ENCODE results near the gene SGK1.
"Not testable (repeated sequence)": the region's sequence is repeated elsewhere in the genome, so short reads cannot be mapped to it uniquely, and the experiment has no call there.

The SGK1 gene

DNA sequence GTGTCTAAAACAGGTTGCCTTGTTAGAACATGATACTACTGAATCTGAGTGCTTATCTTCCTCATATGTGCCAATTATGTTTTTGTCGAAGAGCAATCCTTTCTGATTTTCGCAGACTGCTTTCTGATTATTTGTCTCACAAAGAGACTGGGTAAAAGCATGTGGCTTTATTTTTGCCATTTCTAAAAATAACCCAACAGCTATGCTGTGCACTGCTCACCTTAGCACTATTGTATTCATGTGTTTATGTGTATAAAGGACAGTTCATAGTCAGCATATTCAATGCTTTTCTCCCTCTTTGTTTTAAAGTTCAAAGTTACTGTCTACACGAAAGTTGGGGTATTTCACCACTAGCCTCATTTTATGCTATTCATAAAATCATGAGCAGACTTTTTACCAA lies 127.0 kb downstream of the SGK1 start:
- DNase-seq (ENCODE audit: low read depth in 2 of 2): no peak

- no peak for DNase-seq (ENCODE audit: low read depth in 2 of 2)
Measured at GRCh38 chr6:134187751-134188150, 130.2 kb downstream of the SGK1 start.

GRCh38 chr6:134187154-134187553 lies 130.8 kb downstream of the SGK1 start:
- DNase-seq (ENCODE audit: low read depth in 2 of 2): no peak

GRCh38 chr6:134186355-134186754 lies 131.6 kb downstream of the SGK1 start:
- DNase-seq (ENCODE audit: low read depth in 2 of 2): no peak

DNA sequence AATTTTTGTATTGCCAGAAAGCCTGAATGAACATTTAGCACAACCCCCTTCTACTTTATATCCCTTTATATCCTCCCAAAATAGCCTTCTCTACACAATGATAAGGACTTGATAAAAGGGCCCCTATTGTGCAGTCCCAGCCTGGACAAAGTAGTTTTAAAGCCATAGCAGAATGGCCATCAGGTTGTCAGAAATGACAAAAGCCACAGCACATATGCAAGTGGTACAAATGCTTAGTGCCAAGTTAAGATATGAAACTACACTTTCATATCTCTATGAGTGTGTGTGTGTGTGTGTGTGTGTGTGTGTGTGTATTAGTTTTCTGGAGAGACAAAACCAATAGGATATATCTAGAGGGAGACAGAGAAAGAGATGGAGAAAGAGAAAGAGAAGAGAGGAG lies 132.6 kb downstream of the SGK1 start:
- DNase-seq (ENCODE audit: low read depth in 2 of 2): no peak

- no peak for DNase-seq (ENCODE audit: low read depth in 2 of 2)
Measured at GRCh38 chr6:134183844-134184243, 134.1 kb downstream of the SGK1 start.

DNA sequence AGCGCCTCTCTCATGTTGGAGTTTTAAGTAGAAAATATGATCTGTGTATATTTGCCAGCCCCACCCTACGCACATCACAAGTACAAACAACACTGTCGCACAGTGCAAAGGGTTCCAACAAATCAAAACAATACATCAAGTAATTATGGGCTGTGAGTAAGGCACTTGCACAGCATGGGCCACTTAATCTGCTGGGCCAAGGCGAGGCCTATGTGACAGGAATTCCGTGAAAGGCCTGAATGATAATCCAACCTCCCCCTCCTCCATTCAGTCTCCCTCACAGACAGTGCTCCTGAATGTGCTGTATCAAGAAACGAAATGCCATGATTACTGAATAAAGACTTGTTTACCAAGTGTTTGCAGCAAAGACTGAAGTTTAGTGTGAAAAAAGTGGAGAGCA lies 135.4 kb downstream of the SGK1 start:
- DNase-seq (ENCODE audit: low read depth in 2 of 2): no peak

- not testable (repeated sequence) for DNase-seq (ENCODE audit: low read depth in 2 of 2)
Measured at GRCh38 chr6:134181726-134182125, 136.2 kb downstream of the SGK1 start.

DNA sequence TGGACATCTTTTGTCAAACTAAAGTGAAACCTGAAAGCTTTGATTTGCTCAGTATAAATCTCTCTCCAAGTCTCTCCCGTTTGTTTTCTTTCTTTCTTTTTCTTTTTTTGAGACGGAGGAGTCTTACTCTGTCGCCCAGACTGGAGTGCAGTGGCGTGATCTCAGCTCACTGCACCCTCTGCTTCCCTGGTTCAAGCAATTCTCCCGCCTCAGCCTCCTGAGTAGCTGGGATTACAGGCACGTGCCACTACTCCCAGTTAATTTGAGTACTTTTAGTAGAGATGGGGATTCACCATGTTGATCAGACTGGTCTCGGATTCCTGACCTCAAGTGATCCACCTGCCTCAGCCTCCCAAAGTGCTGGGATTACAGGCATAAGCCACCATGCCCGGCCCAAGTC lies 136.7 kb downstream of the SGK1 start:
- not testable (repeated sequence) for DNase-seq (ENCODE audit: low read depth in 2 of 2)

- DNase-seq (ENCODE audit: low read depth in 2 of 2): not testable (repeated sequence)
Measured at GRCh38 chr6:134180540-134180939, 137.4 kb downstream of the SGK1 start.

DNA sequence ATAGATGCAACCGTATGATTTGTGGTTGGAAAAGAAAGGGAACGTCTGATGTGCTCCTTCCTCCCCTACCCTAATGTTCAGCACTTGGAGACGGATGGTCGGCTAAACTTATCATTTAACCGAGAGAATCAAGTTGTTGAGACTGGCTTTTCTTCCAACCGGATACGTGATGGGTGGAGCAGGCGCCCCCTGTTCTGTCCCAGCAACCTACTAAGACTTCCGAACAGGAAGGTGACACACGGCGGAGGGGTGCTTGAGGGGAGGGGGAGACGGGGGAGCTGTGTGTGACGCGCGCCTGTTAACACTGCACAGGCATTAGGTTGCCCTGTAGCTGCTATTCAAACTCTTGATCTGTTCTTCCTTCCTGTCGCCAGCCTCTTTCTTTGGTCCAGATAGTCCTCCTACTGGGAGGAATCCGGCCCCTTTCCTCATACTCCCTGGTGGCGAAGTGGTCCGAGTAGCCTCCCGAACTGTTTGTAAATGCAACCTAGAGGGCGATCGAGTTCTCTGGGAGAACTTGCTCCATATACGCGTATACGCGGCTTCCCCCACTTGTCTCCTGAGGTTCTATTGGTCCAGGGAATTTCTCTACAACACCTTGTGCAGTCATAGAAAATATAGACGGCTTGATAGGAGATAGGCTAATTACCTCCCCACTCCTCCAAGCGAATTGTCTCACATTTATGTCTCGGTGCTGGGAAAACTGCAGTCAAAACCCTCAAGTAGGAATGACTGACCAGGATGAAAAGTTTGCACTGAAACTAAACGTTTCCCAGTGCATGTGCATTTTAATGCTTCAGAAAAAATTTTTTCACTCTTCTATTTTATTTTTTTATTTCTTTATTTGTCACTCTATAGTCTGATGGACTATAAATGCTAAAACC lies 139.5 kb downstream of the SGK1 start:
- peak; percentile 64 to 76 for DNase-seq (ENCODE audit: low read depth in 2 of 2)

GRCh38 chr6:134177753-134178160 lies 140.2 kb downstream of the SGK1 start:
- no peak for DNase-seq (ENCODE audit: low read depth in 2 of 2)

DNA sequence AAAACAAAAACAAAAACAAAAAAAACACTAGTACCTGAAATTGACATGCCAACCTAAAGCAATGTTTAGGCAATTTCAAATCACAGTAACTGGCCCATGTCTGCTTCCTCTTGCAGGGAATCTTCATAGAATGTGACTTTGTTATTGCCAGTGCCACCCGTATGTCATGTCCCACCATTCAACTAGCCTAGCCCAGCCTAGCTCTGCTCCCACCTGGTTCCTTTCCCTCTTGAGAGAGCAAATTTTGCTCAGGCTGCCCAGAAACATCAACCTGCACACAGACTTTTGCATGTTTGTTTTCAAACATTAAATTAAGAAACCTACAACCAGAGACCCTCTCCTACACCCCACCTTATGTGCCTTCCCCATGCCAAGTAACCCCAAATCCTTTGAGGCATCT lies 140.7 kb downstream of the SGK1 start:
- DNase-seq (ENCODE audit: low read depth in 2 of 2): no peak

DNA sequence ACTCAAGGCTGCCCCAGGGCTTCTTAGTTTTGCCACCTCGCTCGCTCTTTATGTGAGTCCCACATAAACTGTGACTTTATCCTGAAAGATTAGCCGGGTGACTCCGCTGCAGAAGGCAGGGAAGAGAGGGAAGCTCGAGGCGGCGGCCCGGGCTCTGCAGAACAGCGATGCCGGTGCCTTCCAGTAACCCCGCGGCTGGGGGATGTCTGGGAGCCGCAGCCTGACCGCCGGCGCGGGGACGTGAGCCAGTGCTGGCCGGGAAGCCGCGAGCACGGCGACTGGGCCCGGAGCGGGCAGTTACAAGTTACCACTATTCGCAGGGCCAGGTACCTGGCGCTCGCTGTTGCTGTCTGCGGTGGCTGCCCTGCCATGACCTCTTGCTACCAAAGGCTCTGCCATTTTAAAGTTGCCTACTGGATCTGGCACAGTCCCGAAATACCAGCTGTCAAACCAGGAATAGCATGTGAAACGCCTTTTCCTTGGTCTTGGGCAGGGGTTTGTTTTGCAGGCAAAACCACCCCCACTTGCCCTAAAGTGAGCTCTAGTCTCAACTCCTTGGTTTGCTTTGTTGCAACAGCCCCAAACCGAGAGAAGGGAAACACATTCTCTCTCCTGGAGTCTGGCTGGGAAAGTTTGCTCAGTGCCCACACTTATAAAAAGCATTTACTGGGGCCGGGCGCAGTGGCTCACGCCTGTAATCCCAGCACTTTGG lies 141.5 kb downstream of the SGK1 start:
- DNase-seq (ENCODE audit: low read depth in 2 of 2): no peak

- no peak for DNase-seq (ENCODE audit: low read depth in 2 of 2)
Measured at GRCh38 chr6:134175532-134176263, 142.2 kb downstream of the SGK1 start.

DNA sequence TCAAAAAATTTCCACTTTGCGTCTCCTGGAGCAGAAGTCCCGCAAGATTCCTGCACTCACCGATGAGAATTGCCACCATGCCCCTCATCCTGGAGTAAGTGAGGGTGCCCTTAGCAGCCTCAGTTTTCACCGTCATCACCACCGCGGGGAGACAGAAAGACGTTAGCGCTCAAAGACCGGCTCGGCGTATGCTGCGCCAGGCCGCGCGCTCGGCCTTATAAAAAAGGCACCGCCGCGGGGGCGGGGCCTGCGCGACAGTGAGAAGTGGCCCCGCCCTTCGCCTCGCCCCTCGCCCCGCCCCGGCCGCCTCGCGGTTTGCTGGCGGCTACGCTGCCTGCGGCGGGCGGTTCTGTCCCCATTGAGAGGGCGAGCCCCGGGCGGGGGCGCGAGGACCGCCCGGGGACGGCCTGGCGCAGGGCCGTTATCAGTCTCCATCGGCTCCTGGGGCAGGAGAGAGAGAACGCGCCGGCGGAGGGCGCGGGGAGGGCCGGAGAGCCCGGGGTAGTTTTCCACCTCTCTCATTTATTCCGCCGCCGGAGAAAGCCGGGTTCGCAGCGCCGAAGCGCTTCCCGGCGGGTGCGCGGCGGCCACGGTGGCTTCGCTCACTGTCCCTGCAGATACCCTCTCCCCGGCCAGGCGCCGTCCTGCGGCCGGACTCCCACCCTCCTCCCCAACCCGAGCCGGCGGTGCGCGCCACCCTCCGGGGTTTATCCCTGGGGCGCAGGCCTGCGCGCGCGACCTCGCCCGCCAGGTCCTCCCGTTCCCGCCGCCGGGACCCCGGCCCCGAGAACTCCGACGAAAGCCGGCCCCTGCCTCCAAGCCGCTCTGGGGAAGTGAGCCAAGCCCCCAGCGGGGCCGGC lies 143.0 kb downstream of the SGK1 start:
- peak; percentile 84 to 89 for DNase-seq (ENCODE audit: low read depth in 2 of 2)

DNA sequence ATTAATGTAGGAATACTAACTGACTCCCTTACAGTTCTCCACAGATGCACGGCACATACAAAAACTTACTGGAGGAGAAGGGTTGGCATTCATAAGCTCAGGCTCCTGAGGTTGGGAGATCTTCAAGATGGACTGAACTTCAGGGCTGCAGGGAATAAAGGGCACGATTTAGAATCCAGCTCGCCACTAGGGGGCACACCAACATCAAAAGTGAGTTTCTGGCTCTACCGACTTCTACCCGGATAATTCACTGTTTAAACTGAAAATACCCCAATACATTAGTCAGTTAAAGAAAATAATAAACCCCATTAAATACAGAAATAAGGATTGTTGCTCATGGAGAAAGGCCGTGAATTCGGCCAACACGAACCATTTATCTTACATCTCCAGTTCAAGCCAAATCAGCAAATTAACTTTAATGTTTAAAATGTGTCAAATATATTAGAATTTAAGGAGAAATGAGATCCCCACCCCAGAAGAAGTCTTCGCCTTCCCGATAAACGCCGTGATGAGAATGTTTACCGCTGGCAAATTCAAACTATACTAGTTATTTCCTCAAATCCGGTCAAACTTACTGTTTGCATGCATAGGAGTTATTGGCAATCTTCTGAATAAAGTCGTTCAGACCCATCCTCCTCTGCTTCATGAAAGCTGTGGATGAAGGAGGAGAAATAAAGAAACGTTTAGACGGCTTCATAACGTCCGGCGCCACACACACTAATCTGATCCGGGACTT lies 143.8 kb downstream of the SGK1 start:
- DNase-seq (ENCODE audit: low read depth in 2 of 2): peak; percentile 73

DNA sequence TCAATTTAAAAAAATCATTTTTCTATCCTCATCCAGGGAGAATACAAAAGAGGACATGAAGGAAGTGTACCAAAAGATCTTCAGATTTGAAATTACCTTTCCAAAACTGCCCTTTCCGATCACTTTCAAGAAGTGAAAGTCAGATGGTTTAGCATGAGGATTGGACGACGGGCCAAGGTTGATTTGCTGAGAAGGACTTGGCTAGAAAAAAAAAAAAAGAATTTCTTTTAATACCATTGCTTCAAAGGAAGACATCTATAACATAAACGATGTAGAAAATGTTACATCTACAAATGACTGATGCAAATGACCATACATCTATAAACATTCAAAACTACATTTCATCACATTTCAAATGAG lies 144.6 kb downstream of the SGK1 start:
- DNase-seq (ENCODE audit: low read depth in 2 of 2): no peak

DNA sequence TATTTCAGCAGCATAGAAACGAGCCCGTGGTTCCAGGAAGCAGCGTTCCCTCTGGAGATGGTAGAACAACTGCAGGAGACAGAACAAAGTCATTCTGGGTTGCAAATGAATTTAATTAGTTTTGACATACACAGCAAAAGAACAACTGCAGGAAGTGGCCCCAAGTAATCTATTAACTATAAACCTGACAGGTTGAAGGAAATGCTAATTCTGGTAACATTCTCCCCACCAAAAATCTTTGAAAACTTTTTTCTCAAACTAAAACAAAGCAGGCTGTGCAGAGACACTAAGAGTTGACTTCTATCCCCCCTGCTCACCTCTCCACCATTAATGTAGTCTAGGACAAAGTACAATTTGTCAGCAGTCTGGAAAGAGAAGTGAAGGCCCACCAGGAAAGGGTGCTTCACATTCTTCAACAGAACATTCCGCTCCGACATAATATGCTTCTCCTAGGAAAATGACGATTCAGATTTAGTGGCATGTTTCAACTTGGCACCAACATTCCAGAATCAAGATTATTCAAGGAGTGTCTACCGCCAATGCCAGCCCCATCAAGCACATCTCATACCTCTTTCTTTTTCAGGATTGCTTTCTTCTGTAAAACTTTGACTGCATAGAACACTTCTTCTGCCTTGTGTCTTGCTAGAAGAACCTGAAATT lies 145.1 kb downstream of the SGK1 start:
- no peak for DNase-seq (ENCODE audit: low read depth in 2 of 2)

DNA sequence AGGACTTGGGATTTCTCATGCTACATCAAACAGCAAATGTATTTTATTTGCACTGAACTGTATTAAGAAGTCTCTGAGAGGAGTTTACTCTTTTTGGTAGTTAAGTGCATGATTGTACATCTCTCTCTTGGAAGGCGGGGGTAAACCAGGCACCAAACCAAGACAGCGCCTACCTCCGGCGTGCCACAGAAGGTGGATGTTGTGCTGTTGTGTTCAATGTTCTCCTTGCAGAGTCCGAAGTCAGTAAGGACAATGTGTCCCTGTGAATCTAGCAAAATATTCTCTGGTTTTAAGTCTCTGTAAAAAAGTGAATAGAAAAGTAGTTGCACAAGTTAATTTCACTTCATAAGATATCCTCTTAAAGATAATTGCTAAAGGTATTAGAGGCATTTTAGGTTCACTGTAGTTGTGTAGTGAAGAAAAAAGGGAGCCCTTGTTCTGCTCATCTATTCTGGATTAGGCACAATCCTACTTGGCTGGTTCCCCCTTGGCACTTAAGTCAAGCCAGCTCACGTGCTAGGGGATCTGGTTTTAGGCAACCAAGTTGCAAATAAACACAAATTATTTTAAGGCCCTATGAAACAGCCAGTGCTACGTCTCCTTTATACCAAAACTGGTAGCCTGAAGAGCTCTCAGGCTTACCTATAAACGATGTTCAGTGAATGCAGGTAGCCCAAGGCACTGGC lies 145.7 kb downstream of the SGK1 start:
- DNase-seq (ENCODE audit: low read depth in 2 of 2): no peak

Data from activated CD8-positive, alpha-beta memory T cell treated with anti-CD3 and anti-CD28 coated beads for 4 hours (primary cell).